ENCODE measurements around the gene GJA9. TPM values are rescaled to one million over a fixed set of nuclear protein-coding genes. Genes with fewer than 3 reads are reported as not detected.

Gene GJA9
- total RNA-seq, 4 donors from 2014 or later: 0.41 to 1.6 TPM; not detected in 2

GRCh38 chr1:38899560-38899959, 18.2 kb upstream of the GJA9 start:
- intact Hi-C loops (cut with DNase I; ENCODE audit: low total_unique reads) (no loop called here), in situ Hi-C loops (cut with MboI; ENCODE audit: low pct_ligation_motif_present in 1 of 4, low pct_unique_long_range_greater_than_20kb in 1 of 4, low sequenced_read_pairs in 3 of 4) (loop anchor here in 1 of 4 donors (25.0 kb wide), 1 partner anchor 163 kb away; no protein-coding TSS in a partner anchor)
- Histone ChIP-seq H3K9me3 (no peaks in the 10 kb centered on the region), H3K27ac (no peak overlapping the region), H3K4me1 (peaks cover 0 to 3% (median 0%) of the 10 kb centered on the region in 4 donors), H3K27me3 (no peaks in the 10 kb centered on the region), H3K36me3 (no peaks in the 10 kb centered on the region), H3K4me3 (no peak overlapping the region)
- WGBS, 2 donors (ENCODE audit: low coverage in 1 of 2): 68% methylated on average over 4 of the region's 4 CpGs; no CpG with 5 or more reads in 1 of the 2 donors
- peak; percentile 15 for DNase-seq
- TF ChIP-seq POLR2AphosphoS5 (IDR thresholded peaks at IDR 0.05): no peak
- TF ChIP-seq POLR2A (IDR thresholded peaks at IDR 0.05): no peak
- no peak for TF ChIP-seq EP300 (IDR thresholded peaks at IDR 0.05; ENCODE audit: low read depth)
- no peak for TF ChIP-seq CTCF (IDR thresholded peaks at IDR 0.05)

GRCh38 chr1:38898653-38899230, 17.4 kb upstream of the GJA9 start:
- in situ Hi-C loops (cut with MboI; ENCODE audit: low pct_ligation_motif_present in 1 of 4, low pct_unique_long_range_greater_than_20kb in 1 of 4, low sequenced_read_pairs in 3 of 4) (loop anchor here in 1 of 4 donors (25.0 kb wide), 1 partner anchor 164 kb away; no protein-coding TSS in a partner anchor), intact Hi-C loops (cut with DNase I; ENCODE audit: low total_unique reads) (no loop called here)
- H3K4me1 ChIP-seq: peaks cover 0 to 3% (median 0%) of the 10 kb centered on the region in 4 donors
- no peaks in the 10 kb centered on the region for H3K27me3 ChIP-seq
- no peak for DNase-seq
- no peak for TF ChIP-seq CTCF (IDR thresholded peaks at IDR 0.05)
- TF ChIP-seq EP300 (IDR thresholded peaks at IDR 0.05; ENCODE audit: low read depth): no peak
- TF ChIP-seq POLR2AphosphoS5 (IDR thresholded peaks at IDR 0.05): no peak
- no peak for TF ChIP-seq POLR2A (IDR thresholded peaks at IDR 0.05)
- H3K9me3 ChIP-seq: no peaks in the 10 kb centered on the region
- H3K36me3 ChIP-seq: no peaks in the 10 kb centered on the region
- H3K27ac ChIP-seq: no peak overlapping the region
- no peak overlapping the region for H3K4me3 ChIP-seq

- H3K27me3 ChIP-seq: no peaks in the 10 kb centered on the region
- 96 to 100% methylated on average over 2 of the region's 2 CpGs for WGBS, 2 donors (ENCODE audit: low coverage in 1 of 2)
- in situ Hi-C loops (cut with MboI; ENCODE audit: low pct_ligation_motif_present in 1 of 4, low pct_unique_long_range_greater_than_20kb in 1 of 4, low sequenced_read_pairs in 3 of 4): loop anchor here in 1 of 4 donors (25.0 kb wide), 1 partner anchor 166 kb away; no protein-coding TSS in a partner anchor
- no peaks in the 10 kb centered on the region for H3K36me3 ChIP-seq
- DNase-seq: no peak
- intact Hi-C loops (cut with DNase I; ENCODE audit: low total_unique reads): no loop called here
- H3K27ac ChIP-seq: no peak overlapping the region
- H3K4me3 ChIP-seq: no peak overlapping the region
- no peaks in the 10 kb centered on the region for H3K9me3 ChIP-seq
- TF ChIP-seq POLR2A (IDR thresholded peaks at IDR 0.05): no peak
- no peak for TF ChIP-seq POLR2AphosphoS5 (IDR thresholded peaks at IDR 0.05)
- no peak for TF ChIP-seq CTCF (IDR thresholded peaks at IDR 0.05)
- TF ChIP-seq EP300 (IDR thresholded peaks at IDR 0.05; ENCODE audit: low read depth): no peak
- peaks cover 0 to 3% (median 0%) of the 10 kb centered on the region in 4 donors for H3K4me1 ChIP-seq
Measured at GRCh38 chr1:38896169-38896568, 14.8 kb upstream of the GJA9 start.

GRCh38 chr1:38892976-38893375, 11.6 kb upstream of the GJA9 start:
- Histone ChIP-seq H3K4me3 (no peak overlapping the region), H3K4me1 (no peaks in the 10 kb centered on the region), H3K9me3 (no peaks in the 10 kb centered on the region), H3K27me3 (no peaks in the 10 kb centered on the region), H3K27ac (no peak overlapping the region), H3K36me3 (no peaks in the 10 kb centered on the region)
- no peak for DNase-seq
- TF ChIP-seq POLR2A (IDR thresholded peaks at IDR 0.05) (no peak), CTCF (IDR thresholded peaks at IDR 0.05) (no peak), EP300 (IDR thresholded peaks at IDR 0.05; ENCODE audit: low read depth) (no peak), POLR2AphosphoS5 (IDR thresholded peaks at IDR 0.05) (no peak)
- WGBS, 2 donors (ENCODE audit: low coverage in 1 of 2): 78 to 79% methylated on average over 1 of the region's 1 CpG
- intact Hi-C loops (cut with DNase I; ENCODE audit: low total_unique reads): no loop called here
- in situ Hi-C loops (cut with MboI; ENCODE audit: low pct_ligation_motif_present in 1 of 4, low pct_unique_long_range_greater_than_20kb in 1 of 4, low sequenced_read_pairs in 3 of 4): loop anchor here in 1 of 4 donors (25.0 kb wide), 1 partner anchor 169 kb away; no protein-coding TSS in a partner anchor

All from transverse colon (tissue), 4 donors.